HL-60 (cell line): ENCODE results near the gene CALM3.

Source experiments
- DNase-seq, 2 experiments: peaks; one replicate each; pipeline ENCODE4 v3.0.0-alpha.2; 2010 to 2020; ENCODE audit warnings: low read depth in 1 of 2, low spot score in 1 of 2
- H3K27ac ChIP-seq: fragments of 250-450 bp; sonication (Bioruptor Pico); replicated peaks from 2 replicates; pipeline ENCODE4 v1.5.1; 2020; ENCODE audit warnings: mild to moderate bottlenecking, moderate library complexity
- H3K27me3 ChIP-seq: fragments of 250-450 bp; sonication (Bioruptor Pico); 2 replicates; pipeline ENCODE4 v1.5.1; 2021; ENCODE audit warnings: mild to moderate bottlenecking, moderate library complexity; ENCODE audit not compliant: insufficient read depth, poor library complexity, severe bottlenecking
- H3K4me3 ChIP-seq: replicated peaks from 2 replicates; pipeline ENCODE4 v1.5.1; 2011; ENCODE audit warnings: mild to moderate bottlenecking, control low read depth, low read length; ENCODE audit not compliant: insufficient read depth
- GABPA ChIP-seq: IDR thresholded peaks from 2 replicates; pipeline ENCODE4 v1.6.1; 2012; ENCODE audit warnings: low read depth
- POLR2AphosphoS5 ChIP-seq: IDR thresholded peaks from 2 replicates; pipeline ENCODE4 v1.6.1; 2012; ENCODE audit warnings: low read depth
- SPI1 ChIP-seq: IDR thresholded peaks from 2 replicates; pipeline ENCODE4 v1.6.1; 2012; ENCODE audit warnings: low read depth, mild to moderate bottlenecking, borderline replicate concordance
- TF ChIP-seq, protein P1 (sequence below): IDR thresholded peaks from one replicate; pipeline ENCODE4 v1.5.1; 2011; ENCODE audit warnings: low read length, control low read depth, inconsistent platforms; ENCODE audit not compliant: insufficient read depth
- TF ChIP-seq, protein P2 (sequence below): IDR thresholded peaks from 2 replicates; pipeline ENCODE4 v1.6.1; 2012; ENCODE audit warnings: low read depth; ENCODE audit not compliant: insufficient replicate concordance

The CALM3 gene

DNA sequence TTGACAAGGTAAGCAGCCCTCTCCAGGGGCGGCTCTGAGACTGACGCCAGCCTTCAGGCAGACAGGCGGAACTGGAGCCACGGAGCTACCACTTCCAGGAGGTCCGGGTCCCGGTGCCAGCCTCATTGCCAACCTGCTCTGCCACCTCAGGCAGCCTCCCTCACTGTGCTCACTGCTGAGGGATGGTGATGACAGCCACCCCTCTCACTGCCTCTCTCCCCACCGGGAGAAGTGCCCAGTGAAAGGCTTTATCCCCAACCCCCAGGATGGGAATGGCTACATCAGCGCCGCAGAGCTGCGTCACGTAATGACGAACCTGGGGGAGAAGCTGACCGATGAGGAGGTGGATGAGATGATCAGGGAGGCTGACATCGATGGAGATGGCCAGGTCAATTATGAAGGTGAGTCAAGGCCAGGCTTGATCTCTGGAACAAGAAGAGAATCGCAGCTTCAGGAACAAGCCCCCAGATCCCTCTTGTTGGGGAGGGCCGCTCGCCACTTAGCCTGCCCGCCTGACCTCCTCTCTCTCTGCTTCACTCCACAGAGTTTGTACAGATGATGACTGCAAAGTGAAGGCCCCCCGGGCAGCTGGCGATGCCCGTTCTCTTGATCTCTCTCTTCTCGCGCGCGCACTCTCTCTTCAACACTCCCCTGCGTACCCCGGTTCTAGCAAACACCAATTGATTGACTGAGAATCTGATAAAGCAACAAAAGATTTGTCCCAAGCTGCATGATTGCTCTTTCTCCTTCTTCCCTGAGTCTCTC, 7.6 kb downstream of the CALM3 start:
- Histone ChIP-seq H3K27me3 (no peaks in the 10 kb centered on the region), H3K4me3 (no peak overlapping the region), H3K27ac (no peak overlapping the region)
- no peak for DNase-seq
- no peak for TF ChIP-seq GABPA
- TF ChIP-seq, protein P1, sequence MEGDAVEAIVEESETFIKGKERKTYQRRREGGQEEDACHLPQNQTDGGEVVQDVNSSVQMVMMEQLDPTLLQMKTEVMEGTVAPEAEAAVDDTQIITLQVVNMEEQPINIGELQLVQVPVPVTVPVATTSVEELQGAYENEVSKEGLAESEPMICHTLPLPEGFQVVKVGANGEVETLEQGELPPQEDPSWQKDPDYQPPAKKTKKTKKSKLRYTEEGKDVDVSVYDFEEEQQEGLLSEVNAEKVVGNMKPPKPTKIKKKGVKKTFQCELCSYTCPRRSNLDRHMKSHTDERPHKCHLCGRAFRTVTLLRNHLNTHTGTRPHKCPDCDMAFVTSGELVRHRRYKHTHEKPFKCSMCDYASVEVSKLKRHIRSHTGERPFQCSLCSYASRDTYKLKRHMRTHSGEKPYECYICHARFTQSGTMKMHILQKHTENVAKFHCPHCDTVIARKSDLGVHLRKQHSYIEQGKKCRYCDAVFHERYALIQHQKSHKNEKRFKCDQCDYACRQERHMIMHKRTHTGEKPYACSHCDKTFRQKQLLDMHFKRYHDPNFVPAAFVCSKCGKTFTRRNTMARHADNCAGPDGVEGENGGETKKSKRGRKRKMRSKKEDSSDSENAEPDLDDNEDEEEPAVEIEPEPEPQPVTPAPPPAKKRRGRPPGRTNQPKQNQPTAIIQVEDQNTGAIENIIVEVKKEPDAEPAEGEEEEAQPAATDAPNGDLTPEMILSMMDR: no peak
- TF ChIP-seq, protein P2, sequence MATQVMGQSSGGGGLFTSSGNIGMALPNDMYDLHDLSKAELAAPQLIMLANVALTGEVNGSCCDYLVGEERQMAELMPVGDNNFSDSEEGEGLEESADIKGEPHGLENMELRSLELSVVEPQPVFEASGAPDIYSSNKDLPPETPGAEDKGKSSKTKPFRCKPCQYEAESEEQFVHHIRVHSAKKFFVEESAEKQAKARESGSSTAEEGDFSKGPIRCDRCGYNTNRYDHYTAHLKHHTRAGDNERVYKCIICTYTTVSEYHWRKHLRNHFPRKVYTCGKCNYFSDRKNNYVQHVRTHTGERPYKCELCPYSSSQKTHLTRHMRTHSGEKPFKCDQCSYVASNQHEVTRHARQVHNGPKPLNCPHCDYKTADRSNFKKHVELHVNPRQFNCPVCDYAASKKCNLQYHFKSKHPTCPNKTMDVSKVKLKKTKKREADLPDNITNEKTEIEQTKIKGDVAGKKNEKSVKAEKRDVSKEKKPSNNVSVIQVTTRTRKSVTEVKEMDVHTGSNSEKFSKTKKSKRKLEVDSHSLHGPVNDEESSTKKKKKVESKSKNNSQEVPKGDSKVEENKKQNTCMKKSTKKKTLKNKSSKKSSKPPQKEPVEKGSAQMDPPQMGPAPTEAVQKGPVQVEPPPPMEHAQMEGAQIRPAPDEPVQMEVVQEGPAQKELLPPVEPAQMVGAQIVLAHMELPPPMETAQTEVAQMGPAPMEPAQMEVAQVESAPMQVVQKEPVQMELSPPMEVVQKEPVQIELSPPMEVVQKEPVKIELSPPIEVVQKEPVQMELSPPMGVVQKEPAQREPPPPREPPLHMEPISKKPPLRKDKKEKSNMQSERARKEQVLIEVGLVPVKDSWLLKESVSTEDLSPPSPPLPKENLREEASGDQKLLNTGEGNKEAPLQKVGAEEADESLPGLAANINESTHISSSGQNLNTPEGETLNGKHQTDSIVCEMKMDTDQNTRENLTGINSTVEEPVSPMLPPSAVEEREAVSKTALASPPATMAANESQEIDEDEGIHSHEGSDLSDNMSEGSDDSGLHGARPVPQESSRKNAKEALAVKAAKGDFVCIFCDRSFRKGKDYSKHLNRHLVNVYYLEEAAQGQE: no peak
- no peak for TF ChIP-seq POLR2AphosphoS5
- TF ChIP-seq SPI1: no peak

DNA sequence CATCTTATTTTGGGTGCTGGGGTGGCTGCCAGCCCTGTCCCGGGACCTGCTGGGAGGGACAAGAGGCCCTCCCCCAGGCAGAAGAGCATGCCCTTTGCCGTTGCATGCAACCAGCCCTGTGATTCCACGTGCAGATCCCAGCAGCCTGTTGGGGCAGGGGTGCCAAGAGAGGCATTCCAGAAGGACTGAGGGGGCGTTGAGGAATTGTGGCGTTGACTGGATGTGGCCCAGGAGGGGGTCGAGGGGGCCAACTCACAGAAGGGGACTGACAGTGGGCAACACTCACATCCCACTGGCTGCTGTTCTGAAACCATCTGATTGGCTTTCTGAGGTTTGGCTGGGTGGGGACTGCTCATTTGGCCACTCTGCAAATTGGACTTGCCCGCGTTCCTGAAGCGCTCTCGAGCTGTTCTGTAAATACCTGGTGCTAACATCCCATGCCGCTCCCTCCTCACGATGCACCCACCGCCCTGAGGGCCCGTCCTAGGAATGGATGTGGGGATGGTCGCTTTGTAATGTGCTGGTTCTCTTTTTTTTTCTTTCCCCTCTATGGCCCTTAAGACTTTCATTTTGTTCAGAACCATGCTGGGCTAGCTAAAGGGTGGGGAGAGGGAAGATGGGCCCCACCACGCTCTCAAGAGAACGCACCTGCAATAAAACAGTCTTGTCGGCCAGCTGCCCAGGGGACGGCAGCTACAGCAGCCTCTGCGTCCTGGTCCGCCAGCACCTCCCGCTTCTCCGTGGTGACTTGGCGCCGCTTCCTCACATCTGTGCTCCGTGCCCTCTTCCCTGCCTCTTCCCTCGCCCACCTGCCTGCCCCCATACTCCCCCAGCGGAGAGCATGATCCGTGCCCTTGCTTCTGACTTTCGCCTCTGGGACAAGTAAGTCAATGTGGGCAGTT, 8.6 kb downstream of the CALM3 start:
- H3K27me3 ChIP-seq: no peaks in the 10 kb centered on the region
- no peak for DNase-seq
- no peak overlapping the region for H3K27ac ChIP-seq
- no peak overlapping the region for H3K4me3 ChIP-seq
- TF ChIP-seq POLR2AphosphoS5: no peak
- no peak for TF ChIP-seq GABPA
- TF ChIP-seq, protein P1: no peak
- TF ChIP-seq, protein P2: no peak
- TF ChIP-seq SPI1: no peak

DNA sequence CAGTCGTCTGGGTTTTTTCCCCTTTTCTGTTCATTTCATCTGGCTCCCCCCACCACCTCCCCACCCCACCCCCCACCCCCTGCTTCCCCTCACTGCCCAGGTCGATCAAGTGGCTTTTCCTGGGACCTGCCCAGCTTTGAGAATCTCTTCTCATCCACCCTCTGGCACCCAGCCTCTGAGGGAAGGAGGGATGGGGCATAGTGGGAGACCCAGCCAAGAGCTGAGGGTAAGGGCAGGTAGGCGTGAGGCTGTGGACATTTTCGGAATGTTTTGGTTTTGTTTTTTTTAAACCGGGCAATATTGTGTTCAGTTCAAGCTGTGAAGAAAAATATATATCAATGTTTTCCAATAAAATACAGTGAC, 9.3 kb downstream of the CALM3 start:
- Histone ChIP-seq H3K4me3 (no peak overlapping the region), H3K27me3 (no peaks in the 10 kb centered on the region), H3K27ac (no peak overlapping the region)
- TF ChIP-seq SPI1 (no peak), POLR2AphosphoS5 (no peak), GABPA (no peak)
- TF ChIP-seq, protein P1: no peak
- TF ChIP-seq, protein P2: no peak
- DNase-seq: no peak
